ENCODE results near the gene AFMID.

DNA sequence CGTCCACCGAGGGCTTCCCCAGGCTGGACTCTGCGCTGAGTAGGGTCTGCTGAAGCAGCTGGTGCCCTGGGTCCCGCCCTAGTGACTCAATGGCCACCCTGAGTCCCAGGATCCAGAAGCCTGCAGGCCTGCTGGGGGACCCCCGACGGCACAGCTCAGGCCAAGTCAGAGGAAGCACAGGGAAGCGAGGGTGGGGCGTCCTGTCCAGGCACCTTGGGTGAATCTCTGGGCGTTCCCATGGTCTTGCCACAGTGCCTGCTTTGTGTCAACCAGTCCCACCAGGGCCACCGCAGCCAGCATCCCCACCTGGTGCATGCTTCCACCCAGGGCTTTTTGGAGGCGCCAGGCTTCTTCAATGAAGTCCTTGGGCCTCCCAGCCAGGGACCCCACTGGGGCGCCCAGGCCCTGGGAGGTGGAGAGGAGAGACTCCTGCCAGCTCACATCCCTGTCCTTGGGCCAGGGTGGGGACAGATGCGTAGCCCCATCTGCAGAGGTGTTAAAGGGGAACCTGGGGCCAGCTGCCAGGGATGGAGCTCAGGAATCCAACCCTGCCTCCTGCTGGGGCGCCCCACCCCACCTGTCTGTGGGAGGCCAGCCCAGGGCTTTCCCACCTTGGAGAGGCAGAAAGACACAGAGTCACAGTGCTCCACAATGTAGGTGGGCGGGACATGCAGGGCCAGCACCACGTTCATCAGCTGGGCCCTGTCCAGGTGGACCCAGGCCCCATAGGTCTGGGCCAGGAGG is 62.1 kb downstream of the AFMID start:
- no peak for TF ChIP-seq EZH2 (IDR thresholded peaks at IDR 0.05; ENCODE audit: borderline replicate concordance, low read depth, low read length, severe bottlenecking)
- TF ChIP-seq, protein P1, sequence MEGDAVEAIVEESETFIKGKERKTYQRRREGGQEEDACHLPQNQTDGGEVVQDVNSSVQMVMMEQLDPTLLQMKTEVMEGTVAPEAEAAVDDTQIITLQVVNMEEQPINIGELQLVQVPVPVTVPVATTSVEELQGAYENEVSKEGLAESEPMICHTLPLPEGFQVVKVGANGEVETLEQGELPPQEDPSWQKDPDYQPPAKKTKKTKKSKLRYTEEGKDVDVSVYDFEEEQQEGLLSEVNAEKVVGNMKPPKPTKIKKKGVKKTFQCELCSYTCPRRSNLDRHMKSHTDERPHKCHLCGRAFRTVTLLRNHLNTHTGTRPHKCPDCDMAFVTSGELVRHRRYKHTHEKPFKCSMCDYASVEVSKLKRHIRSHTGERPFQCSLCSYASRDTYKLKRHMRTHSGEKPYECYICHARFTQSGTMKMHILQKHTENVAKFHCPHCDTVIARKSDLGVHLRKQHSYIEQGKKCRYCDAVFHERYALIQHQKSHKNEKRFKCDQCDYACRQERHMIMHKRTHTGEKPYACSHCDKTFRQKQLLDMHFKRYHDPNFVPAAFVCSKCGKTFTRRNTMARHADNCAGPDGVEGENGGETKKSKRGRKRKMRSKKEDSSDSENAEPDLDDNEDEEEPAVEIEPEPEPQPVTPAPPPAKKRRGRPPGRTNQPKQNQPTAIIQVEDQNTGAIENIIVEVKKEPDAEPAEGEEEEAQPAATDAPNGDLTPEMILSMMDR (IDR thresholded peaks at IDR 0.05; ENCODE audit: borderline replicate concordance, extremely low read depth, low read length, poor library complexity, severe bottlenecking), result no peak
